Retinal pigment epithelial cell (primary cell): ENCODE data around the gene MRPS34.
A peak's percentile ranks its signal among the peaks of the same experiment; 100 is the strongest.

Source experiments
- DNase-seq: peaks from one replicate; pipeline ENCODE4 v3.0.0-alpha.2; 2010; ENCODE audit warnings: low read depth
- H3K4me3 ChIP-seq: 2 replicates; pipeline ENCODE4 v1.5.1; 2011; ENCODE audit warnings: mild to moderate bottlenecking, low read length, control low read depth, moderate library complexity
- CTCF ChIP-seq: conservative IDR thresholded peaks from 2 replicates; pipeline ENCODE4 v1.5.1; 2011; ENCODE audit warnings: low read depth, low read length, control low read depth, inconsistent platforms

The MRPS34 gene

GRCh38 chr16:1723450-1724147, 49.3 kb downstream of the MRPS34 start:
- TF ChIP-seq CTCF: peak; percentile 82
- DNase-seq: no peak
- H3K4me3 ChIP-seq: no peak overlapping the region
